Endothelial cell of umbilical vein (primary cell): ENCODE results near the gene KANK3. TPM values are rescaled to one million over a fixed set of nuclear protein-coding genes. Genes with fewer than 3 reads are reported as not detected.
A peak's percentile ranks its signal among the peaks of the same experiment; 100 is the strongest.
"Not testable (repeated sequence)": the region's sequence is repeated elsewhere in the genome, so short reads cannot be mapped to it uniquely, and the experiment has no call there.

Experiments
- BruUV-seq: library from RNA; stranded (reverse); fragments of 400-500 nt; replicated peaks from 2 replicates; lab custom pipeline; 2021; lab: Mats Ljungman, UMichigan
- CTCF ChIA-PET: fragments of 300-600, 350-600 bp; sonication (Branson Sonifier 250); formaldehyde crosslinking; loops from one replicate; lab custom pipeline; 2021; ENCODE audit warnings: antibody characterized with exemption, inconsistent platforms; lab: Charles Lee
- POLR2A ChIA-PET: fragments of 300-600, 350-600 bp; sonication (Branson Sonifier 250); formaldehyde crosslinking; loops from one replicate; lab custom pipeline; 2021; ENCODE audit warnings: antibody characterized with exemption, inconsistent platforms; lab: Charles Lee
- DNase-seq: peaks from one replicate; pipeline ENCODE4 v3.0.0-alpha.2; 2011; ENCODE audit warnings: low read depth, low spot score
- FAIRE-seq: peaks from 2 replicates; lab custom pipeline; 2011; peaks lifted over from hg19 to GRCh38; lab: Jason Lieb, UNC
- H2AFZ ChIP-seq: 2 replicates; pipeline ENCODE4 v1.6.0; 2012; ENCODE audit warnings: low read depth, low read length, control low read depth, inconsistent platforms
- H3K27ac ChIP-seq: 2 replicates; pipeline ENCODE4 v1.5.1; 2011; ENCODE audit warnings: low read depth, mild to moderate bottlenecking, control low read depth, low read length, moderate library complexity; ENCODE audit not compliant: insufficient read depth
- H3K27me3 ChIP-seq, 2 experiments: 2 replicates each; pipeline versions ENCODE4 v1.6.0 to v1.6.1; 2011; ENCODE audit warnings: low read length in 2 of 2, mixed read lengths in 1 of 2; ENCODE audit not compliant: control insufficient read depth in 2 of 2, insufficient read depth in 2 of 2
- H3K36me3 ChIP-seq, 2 experiments: 2 replicates in 1 of 2; 3 replicates in 1 of 2; pipeline ENCODE4 v1.5.1; 2011; ENCODE audit warnings: low read length in 2 of 2, mild to moderate bottlenecking in 1 of 2, moderate library complexity in 1 of 2; ENCODE audit not compliant: control insufficient read depth in 2 of 2, insufficient read depth in 2 of 2; ENCODE audit errors: extremely low read depth in 1 of 2
- H3K4me1 ChIP-seq: 3 replicates; pipeline ENCODE4 v1.5.1; 2011; ENCODE audit warnings: mild to moderate bottlenecking, low read length; ENCODE audit not compliant: control insufficient read depth, insufficient read depth; ENCODE audit errors: extremely low read depth
- H3K4me2 ChIP-seq: 2 replicates; pipeline ENCODE4 v1.6.1; 2011; ENCODE audit warnings: low read length, control low read depth, mixed read lengths; ENCODE audit not compliant: insufficient read depth
- H3K4me3 ChIP-seq, 3 experiments: fragments of 200-600 bp in 1 of 3; sonication (generic), shearing (Covaris generic) in 1 of 3; replicated peaks in 1 of 3; 2 replicates each; pipeline ENCODE4 v1.5.1; 2011 to 2016; ENCODE audit warnings: control low read depth in 3 of 3, low read length in 3 of 3, mild to moderate bottlenecking in 2 of 3, inconsistent platforms in 1 of 3, low read depth in 1 of 3, moderate library complexity in 1 of 3; ENCODE audit not compliant: insufficient read depth in 1 of 3
- H3K79me2 ChIP-seq: 2 replicates; pipeline ENCODE4 v1.6.0; 2012; ENCODE audit warnings: low read length, inconsistent platforms; ENCODE audit not compliant: control insufficient read depth, insufficient read depth
- H3K9ac ChIP-seq: replicated peaks from 2 replicates; pipeline ENCODE3; 2011; ENCODE audit warnings: low read length, control low read depth; ENCODE audit not compliant: insufficient read depth; ENCODE audit errors: extremely low read depth
- H3K9me1 ChIP-seq: replicated peaks from 3 replicates; pipeline ENCODE4 v1.6.0; 2011; ENCODE audit warnings: mild to moderate bottlenecking, low read length; ENCODE audit not compliant: control insufficient read depth, insufficient read depth; ENCODE audit errors: extremely low read depth
- H3K9me3 ChIP-seq: replicated peaks from 2 replicates; pipeline ENCODE4 v1.5.1; 2012; ENCODE audit warnings: low read length, inconsistent platforms; ENCODE audit not compliant: control insufficient read depth, insufficient read depth
- H4K20me1 ChIP-seq: replicated peaks from 2 replicates; pipeline ENCODE3; 2011; ENCODE audit warnings: mild to moderate bottlenecking, low read length; ENCODE audit not compliant: control insufficient read depth, insufficient read depth; ENCODE audit errors: extremely low read depth
- CTCF ChIP-seq, 2 donors: IDR thresholded peaks; 1 replicate in 1 of 2; 2 replicates in 1 of 2; pipeline ENCODE4 v1.5.1; 2011; ENCODE audit warnings: low read length in 2 of 2, mild to moderate bottlenecking in 2 of 2, moderate library complexity in 2 of 2, control low read depth in 1 of 2, inconsistent platforms in 1 of 2, low read depth in 1 of 2; ENCODE audit not compliant: insufficient read depth in 1 of 2; ENCODE audit errors: extremely low read depth in 1 of 2
- EZH2 ChIP-seq: IDR thresholded peaks from 2 replicates; pipeline ENCODE4 v1.6.1; 2012; ENCODE audit warnings: borderline replicate concordance, low read depth, mild to moderate bottlenecking, moderate library complexity, low read length, inconsistent platforms; ENCODE audit not compliant: severe bottlenecking
- FOS ChIP-seq: IDR thresholded peaks from 2 replicates; pipeline ENCODE4 v1.6.1; 2011; ENCODE audit warnings: mild to moderate bottlenecking, low read length, moderate library complexity, borderline replicate concordance; ENCODE audit not compliant: insufficient read depth
- GATA2 ChIP-seq: IDR thresholded peaks from 2 replicates; pipeline ENCODE4 v1.7.0; 2011; ENCODE audit warnings: low read depth, mild to moderate bottlenecking, moderate library complexity, mixed read lengths, low read length; ENCODE audit not compliant: insufficient read length, insufficient read depth
- JUN ChIP-seq: IDR thresholded peaks from 2 replicates; pipeline ENCODE4 v1.6.1; 2011; ENCODE audit warnings: borderline replicate concordance, low read depth; ENCODE audit not compliant: insufficient read length, insufficient read depth
- MYC ChIP-seq: IDR thresholded peaks from one replicate; pipeline ENCODE4 v1.6.1; 2011; ENCODE audit warnings: mild to moderate bottlenecking, low read depth, low read length
- POLR2A ChIP-seq: IDR thresholded peaks from 2 replicates; pipeline ENCODE4 v1.6.1; 2012; ENCODE audit warnings: low read depth, mild to moderate bottlenecking, control low read depth, low read length
- POLR2AphosphoS5 ChIP-seq: IDR thresholded peaks from 2 replicates; pipeline ENCODE4 v1.6.1; 2012; ENCODE audit warnings: low read depth, mild to moderate bottlenecking, control low read depth, low read length, moderate library complexity; ENCODE audit not compliant: insufficient read depth
- dilution Hi-C: fragments of 300-500 bp; cut with MboI; formaldehyde crosslinking; loops from one replicate; pipeline ENCODE4 v1.15.0; 2019; ENCODE audit warnings: low sequenced_read_pairs; ENCODE audit not compliant: extremely low pct_ligation_motif_present
- intact Hi-C: fragments of 100-400 bp; cut with micrococcal nuclease; formaldehyde crosslinking; loops from one replicate; pipeline ENCODE4 v1.10.0; 2022
- polyA plus RNA-seq, 4 experiments: library from polyadenylated mRNA; depleted of rRNA in 3 of 4; stranded (reverse) in 3 of 4; unstranded in 1 of 4; fragments of >200 nt; gene quantifications; 2 replicates each; pipeline versions ENCODE4 v1.2.1 to v1.2.3, GENCODE V29; 2011 to 2012; ENCODE audit warnings: missing spikeins in 1 of 4
- total RNA-seq: library from RNA; stranded (reverse); gene quantifications from 2 replicates; pipeline ENCODE4 v1.2.3, GENCODE V29; 2021
- TF ChIP-seq, protein P1 (sequence below): IDR thresholded peaks from 2 replicates; pipeline ENCODE4 v1.6.1; 2011; ENCODE audit not compliant: insufficient read depth, insufficient read length

KANK3 gene
- total and polyA plus RNA-seq, 2 donors (not counting 3 experiments of a cell fraction or from before 2014, with no cell fraction given) = 22.1 to 30.0 TPM

GRCh38 chr19:8319807-8320520 lies 23.1 kb downstream of the KANK3 start:
- H3K4me1 ChIP-seq = peaks cover 26% of the 10 kb centered on the region
- no peaks in the 10 kb centered on the region for H3K9me3 ChIP-seq
- dilution Hi-C loops (no loop called here), intact Hi-C loops (loop anchor here (2.0 to 10.0 kb wide), 2 partner anchors 23 to 55 kb away; partner anchors contain the start of gene KANK3)
- H3K4me3 ChIP-seq = peak overlapping the region; percentile 78 to 92 (median 83)
- FAIRE-seq (no peak), DNase-seq (no peak)
- peaks cover 5 to 6% of the 10 kb centered on the region in 2 experiments for H3K36me3 ChIP-seq
- no TSS peak for BruUV-seq
- peaks cover 32% of the 10 kb centered on the region for H3K79me2 ChIP-seq
- peak overlapping the region; percentile 95 for H3K9ac ChIP-seq
- H3K27me3 ChIP-seq = no peaks in the 10 kb centered on the region
- no peak overlapping the region for H2AFZ ChIP-seq
- CTCF ChIA-PET = interaction anchor here (1.3 to 1.4 kb wide), 2 partner anchors 21 to 53 kb away, joined by 3 to 7 read pairs; no protein-coding TSS in a partner anchor
- peak overlapping the region; percentile 65 for H3K4me2 ChIP-seq
- POLR2A ChIA-PET = interaction anchor here (0.7 kb wide), 1 partner anchor 23 kb away, joined by 4 read pairs; the partner anchor contains the start of gene KANK3
- peak overlapping the region; percentile 82 for H3K27ac ChIP-seq
- H3K9me1 ChIP-seq = no peaks in the 10 kb centered on the region
- TF ChIP-seq, protein P1, sequence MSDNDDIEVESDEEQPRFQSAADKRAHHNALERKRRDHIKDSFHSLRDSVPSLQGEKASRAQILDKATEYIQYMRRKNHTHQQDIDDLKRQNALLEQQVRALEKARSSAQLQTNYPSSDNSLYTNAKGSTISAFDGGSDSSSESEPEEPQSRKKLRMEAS = no peak
- TF ChIP-seq GATA2 (no peak), CTCF (IDR thresholded peaks at IDR 0.05; ENCODE audit: extremely low read depth in 1 of 2, insufficient read depth in 1 of 2, low read depth in 1 of 2, low read length in 2 of 2) (no peak), POLR2AphosphoS5 (no peak), JUN (no peak), MYC (no peak), EZH2 (no peak), FOS (no peak), POLR2A (no peak)
- H4K20me1 ChIP-seq = no peaks in the 10 kb centered on the region

DNA sequence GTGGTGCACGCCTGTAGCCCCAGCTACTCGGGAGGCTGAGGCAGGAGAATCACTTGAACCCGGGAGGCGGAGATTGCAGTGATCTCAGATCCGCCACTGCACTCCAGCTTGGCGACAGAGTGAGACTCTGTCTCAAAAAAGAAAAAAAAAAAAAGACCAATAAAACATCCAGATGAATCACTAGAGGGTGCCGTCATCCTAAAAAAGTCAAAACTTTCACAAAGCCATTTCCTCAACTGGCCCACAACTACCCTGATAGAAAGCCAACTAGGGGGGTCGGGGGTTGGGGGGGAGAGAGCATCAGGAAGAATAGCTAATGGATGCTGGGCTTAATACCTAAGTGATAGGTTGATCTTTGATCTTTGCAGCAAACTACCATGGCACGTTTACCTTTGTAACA lies 24.2 kb downstream of the KANK3 start:
- peaks cover 32% of the 10 kb centered on the region for H3K79me2 ChIP-seq
- not testable (repeated sequence) for DNase-seq

More for the DNA sequence above, 24.2 kb downstream of the KANK3 start:
- H3K4me2 ChIP-seq, H3K27me3 ChIP-seq, H3K27ac ChIP-seq, H3K9me3 ChIP-seq, H3K9me1 ChIP-seq, POLR2A ChIA-PET, H3K4me3 ChIP-seq, H3K9ac ChIP-seq, H3K36me3 ChIP-seq, H4K20me1 ChIP-seq, H2AFZ ChIP-seq, BruUV-seq, dilution Hi-C loops: not testable (repeated sequence)
- intact Hi-C loops = loop anchor here (10.0 kb wide), 1 partner anchor 54 kb away; no protein-coding TSS in a partner anchor
- CTCF ChIA-PET = interaction anchor here (0.7 to 1.6 kb wide), 4 partner anchors 11 to 195 kb away, joined by 3 to 7 read pairs (median 4); partner anchors contain the start of gene ZNF414
- H3K4me1 ChIP-seq = peaks cover 24% of the 10 kb centered on the region
- FAIRE-seq = peak; percentile 26
